OCI-LY3 (cell line): ENCODE data around the gene EID1.

Source experiments
- EZH2phosphoT487 ChIP-seq: fragments of 200-600 bp; shearing (Covaris generic); IDR thresholded peaks from 2 replicates; pipeline ENCODE4 v1.6.1; 2018; ENCODE audit warnings: antibody characterized with exemption, mixed run types, low read depth
- TF ChIP-seq, protein P1 (sequence below): fragments of 200-600, 300-600 bp; sonication (generic); IDR thresholded peaks from 2 replicates; pipeline ENCODE4 v1.5.1; 2014; ENCODE audit warnings: antibody characterized with exemption, low read length, low read depth

DNA sequence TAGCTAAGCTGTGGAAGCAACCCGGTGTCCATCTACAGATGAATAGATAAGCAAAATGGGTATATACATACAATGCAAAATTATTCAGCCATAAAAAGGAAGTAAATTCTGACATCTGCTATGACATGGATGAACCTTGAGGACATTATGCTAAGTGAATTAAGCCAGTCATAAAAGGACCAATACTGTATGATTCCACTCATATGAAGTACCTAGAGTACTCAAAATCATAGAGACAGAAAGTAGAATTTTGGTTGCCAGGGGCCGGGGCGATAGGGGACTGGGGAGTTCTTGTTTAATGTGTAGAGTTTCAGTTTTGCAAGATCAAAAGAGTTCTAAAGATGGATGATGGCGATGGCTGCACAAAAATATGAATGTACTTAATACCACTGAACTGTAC is 10.3 kb downstream of the EID1 start:
- TF ChIP-seq, protein P1, sequence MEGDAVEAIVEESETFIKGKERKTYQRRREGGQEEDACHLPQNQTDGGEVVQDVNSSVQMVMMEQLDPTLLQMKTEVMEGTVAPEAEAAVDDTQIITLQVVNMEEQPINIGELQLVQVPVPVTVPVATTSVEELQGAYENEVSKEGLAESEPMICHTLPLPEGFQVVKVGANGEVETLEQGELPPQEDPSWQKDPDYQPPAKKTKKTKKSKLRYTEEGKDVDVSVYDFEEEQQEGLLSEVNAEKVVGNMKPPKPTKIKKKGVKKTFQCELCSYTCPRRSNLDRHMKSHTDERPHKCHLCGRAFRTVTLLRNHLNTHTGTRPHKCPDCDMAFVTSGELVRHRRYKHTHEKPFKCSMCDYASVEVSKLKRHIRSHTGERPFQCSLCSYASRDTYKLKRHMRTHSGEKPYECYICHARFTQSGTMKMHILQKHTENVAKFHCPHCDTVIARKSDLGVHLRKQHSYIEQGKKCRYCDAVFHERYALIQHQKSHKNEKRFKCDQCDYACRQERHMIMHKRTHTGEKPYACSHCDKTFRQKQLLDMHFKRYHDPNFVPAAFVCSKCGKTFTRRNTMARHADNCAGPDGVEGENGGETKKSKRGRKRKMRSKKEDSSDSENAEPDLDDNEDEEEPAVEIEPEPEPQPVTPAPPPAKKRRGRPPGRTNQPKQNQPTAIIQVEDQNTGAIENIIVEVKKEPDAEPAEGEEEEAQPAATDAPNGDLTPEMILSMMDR: no peak
- TF ChIP-seq EZH2phosphoT487: no peak
